Measurements from ENCODE around the gene TMPRSS11D.
A peak's percentile ranks its signal among the peaks of the same experiment; 100 is the strongest.

TMPRSS11D gene

GRCh38 chr4:67886281-67886680 lies 2.5 kb upstream of the TMPRSS11D start:
- DNase-seq (ENCODE audit: low spot score) = no peak

DNA sequence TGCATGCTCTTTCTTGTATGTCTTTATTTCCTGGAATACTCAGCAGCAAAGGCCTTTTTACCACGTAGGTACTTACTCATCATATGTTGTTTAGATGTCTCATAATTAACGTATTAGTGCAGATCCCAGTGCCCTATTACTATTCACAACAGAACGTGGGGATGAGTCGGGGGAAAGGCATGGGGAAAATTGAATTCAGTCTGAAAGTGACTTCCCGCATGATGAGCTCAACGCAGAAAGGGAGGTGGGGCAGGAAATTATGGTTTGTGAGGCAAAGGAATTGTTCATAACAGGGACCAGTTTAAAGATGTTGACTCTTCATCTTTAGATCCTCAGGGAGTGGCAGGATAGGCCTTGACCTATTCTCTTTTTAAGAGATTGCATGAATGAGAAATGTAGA lies 2.0 kb upstream of the TMPRSS11D start:
- DNase-seq (ENCODE audit: low spot score) = no peak

DNA sequence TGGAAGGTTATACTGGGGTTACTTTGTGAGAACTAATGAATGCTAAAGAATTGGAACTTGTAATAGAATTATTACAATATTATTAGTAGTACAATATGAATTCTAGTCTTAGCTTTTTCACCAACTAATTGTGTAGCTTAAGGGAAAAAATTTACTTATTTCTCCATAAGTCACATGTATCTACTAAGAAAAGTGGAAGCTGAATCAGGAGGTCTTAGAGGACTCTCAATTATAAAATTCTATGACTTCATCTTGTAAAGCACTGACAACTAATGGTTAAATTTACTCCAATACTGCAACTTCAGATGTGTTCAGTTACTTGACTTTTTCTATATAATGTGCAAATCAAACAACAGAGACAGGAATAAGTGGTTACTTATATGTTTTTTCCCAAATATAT lies 899 bp upstream of the TMPRSS11D start:
- no peak for DNase-seq (ENCODE audit: low spot score)

GRCh38 chr4:67883458-67883857 lies 344 bp downstream of the TMPRSS11D start:
- DNase-seq (ENCODE audit: low spot score) = no peak

- DNase-seq (ENCODE audit: low spot score) = no peak
These were observed 2.8 kb downstream of the TMPRSS11D start for GRCh38 chr4:67880866-67881610.

DNA sequence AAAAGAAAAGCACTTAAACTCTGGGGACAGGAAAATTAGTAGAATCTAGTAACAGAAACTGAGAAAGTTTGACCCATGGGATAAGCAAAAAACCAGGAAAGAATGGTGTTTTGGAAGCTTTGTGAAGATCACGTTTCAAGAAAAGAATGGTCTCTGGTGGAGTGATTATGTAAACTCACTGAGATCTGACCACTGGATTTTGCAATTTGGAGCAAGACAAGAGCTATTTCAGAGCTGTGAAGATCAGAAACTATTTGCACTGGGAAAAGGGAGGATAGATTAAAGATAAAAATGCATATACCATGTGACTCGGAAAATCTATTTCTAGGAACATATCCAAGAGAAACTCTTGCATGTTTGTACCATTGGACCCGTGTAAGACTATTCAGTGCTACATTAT lies 4.3 kb downstream of the TMPRSS11D start:
- no peak for DNase-seq (ENCODE audit: low spot score)

DNA sequence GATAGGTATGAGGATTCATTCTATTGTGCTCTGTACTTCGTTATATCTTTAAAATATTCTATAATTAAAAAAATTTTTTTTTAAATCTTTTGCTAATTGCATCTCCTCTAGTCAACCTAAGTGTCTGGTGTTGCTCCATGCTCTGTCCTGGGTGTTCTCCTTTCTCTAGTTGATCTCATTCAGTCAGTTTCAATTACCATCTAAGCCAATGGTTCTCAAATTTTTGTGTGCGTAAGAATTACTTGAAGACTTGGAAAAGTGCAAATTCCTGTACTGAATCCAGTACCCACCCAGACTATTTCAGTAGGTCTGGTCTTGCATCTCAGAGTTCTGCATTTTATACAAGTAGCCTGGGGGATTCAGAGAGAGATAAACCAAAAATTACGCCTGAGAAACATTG lies 6.7 kb downstream of the TMPRSS11D start:
- DNase-seq (ENCODE audit: low spot score) = no peak

- DNase-seq (ENCODE audit: low spot score) = no peak
These were observed 8.8 kb downstream of the TMPRSS11D start for GRCh38 chr4:67874986-67875385.

DNA sequence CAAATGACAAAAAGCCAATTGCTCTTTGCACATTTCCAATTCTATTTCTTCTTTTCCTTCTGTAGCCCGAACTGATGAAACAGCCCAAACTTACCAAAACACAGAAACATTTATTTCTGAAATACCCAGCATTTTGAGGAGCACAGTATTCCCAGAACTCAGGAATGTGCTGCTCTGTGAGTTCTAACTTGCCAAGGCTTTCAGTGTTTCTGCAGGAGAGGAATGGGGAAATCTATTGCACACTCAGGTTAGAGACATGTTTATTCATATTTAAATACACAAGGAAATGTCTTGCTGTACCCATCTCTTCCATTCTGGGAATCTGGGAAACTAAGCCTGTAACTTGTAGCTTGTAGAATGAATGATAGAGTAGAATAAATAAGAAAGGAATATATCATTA lies 10.7 kb downstream of the TMPRSS11D start:
- no peak for DNase-seq (ENCODE audit: low spot score)

DNA sequence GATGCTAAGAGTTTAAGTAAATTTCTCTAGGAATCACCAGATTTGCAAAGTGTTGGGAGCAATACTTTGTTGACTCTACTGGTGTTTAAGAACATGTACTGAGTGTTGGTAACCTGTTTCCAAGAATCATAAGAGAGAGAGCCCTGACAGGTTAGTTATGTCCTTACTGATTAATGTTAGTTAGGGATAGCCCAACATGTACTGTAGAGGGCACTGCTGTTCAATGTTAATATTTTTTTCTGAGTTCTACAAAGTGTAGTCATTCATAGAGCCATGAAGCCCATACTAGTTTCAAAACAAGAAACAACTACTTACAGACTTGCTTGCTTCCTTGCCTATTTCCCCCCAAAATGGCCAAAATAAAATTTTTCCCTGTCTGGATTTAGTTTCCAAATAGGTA lies 11.9 kb downstream of the TMPRSS11D start:
- peak; percentile 5 for DNase-seq (ENCODE audit: low spot score)

DNA sequence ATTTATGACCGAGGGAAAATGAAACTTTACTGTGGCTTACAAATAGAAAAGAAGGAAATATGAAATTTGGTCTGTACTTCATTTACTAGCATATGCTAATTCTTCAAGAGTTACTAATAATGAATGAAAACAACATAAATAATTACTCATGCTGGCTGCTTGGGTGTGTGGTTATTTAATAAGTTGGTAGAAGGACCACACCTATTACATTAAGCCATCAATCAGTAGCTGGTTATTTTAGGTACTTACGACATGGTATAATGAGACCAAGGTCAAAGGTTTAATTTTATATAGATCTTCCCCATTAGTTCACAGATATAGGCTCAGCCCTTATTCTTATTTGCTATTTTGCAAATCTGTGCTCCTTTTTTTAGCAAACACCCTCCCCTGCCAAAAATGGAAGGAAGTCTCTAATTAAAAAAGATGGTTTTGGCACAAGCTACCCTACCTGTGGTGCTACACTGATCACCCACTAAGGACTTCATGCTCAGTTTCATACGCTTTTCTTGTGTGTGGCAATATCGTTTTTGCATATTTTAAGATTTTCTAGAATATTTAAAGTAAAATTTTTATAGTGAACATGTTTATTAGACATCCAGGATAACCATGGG lies 14.1 kb downstream of the TMPRSS11D start:
- DNase-seq (ENCODE audit: low spot score) = no peak

DNA sequence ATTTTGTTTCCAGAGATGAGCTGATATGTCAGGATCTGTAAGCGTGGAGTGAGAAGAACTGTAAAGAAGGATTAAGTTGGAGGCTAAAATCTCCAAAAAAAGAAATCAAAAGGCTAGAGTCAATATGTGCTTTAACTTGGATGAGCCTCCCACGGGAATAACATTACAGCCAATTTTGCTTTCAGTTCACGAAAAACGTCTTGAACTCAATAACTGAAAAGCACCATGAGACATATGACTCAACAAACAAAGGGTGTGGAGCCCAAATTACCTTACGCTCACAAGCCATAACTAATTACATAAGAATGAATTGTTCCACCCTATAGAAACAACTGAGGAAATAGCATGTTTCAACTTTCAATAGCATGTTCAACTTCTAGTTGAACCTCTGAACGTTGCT lies 22.3 kb downstream of the TMPRSS11D start:
- DNase-seq (ENCODE audit: low spot score) = no peak

- DNase-seq (ENCODE audit: low spot score) = no peak
These were observed 30.5 kb downstream of the TMPRSS11D start for GRCh38 chr4:67853336-67853735.

- no peak for DNase-seq (ENCODE audit: low spot score)
These were observed 62.9 kb downstream of the TMPRSS11D start for GRCh38 chr4:67820903-67821302.

GRCh38 chr4:67810011-67810410 lies 73.8 kb downstream of the TMPRSS11D start:
- no peak for DNase-seq (ENCODE audit: low spot score)

DNA sequence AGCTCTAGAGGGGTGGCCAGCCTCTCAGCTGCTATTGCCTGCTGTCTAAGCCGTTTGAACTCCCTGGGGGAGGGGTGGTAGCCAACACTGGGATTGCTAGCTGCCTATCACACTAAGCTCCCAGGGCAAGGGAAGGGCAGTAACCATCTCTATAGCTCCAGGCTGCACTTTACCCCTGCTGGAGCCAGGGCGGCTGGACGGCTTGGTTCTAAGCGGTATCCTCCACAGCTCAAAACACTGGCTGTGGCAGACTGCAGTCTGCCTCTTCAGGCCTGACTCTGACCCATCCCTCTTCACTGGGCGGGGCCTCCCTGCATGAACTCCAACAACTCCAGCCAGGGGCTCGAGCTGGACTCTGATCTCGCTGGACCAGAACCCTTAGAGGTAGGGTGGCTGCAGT lies 74.3 kb downstream of the TMPRSS11D start:
- no peak for DNase-seq (ENCODE audit: low spot score)

DNA sequence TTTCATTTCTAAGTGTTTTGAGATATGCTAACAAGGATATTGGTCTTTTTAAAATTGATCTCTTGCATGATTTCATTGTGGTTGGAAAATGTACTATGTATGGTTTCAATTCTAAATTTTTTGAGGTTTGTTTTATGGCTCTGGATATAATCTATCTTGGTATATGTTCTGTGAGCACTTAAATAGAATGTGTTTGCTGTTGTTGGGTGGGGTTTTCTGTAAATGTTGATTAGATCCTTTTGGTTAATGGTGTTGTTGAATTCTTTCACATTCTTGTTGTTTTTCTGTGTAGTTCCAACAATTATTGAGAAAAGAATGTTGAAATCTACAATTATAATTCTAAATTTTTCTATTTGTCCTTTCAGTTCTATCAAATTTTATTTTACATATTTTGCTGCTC lies 87.0 kb downstream of the TMPRSS11D start:
- no peak for DNase-seq (ENCODE audit: low spot score)

DNA sequence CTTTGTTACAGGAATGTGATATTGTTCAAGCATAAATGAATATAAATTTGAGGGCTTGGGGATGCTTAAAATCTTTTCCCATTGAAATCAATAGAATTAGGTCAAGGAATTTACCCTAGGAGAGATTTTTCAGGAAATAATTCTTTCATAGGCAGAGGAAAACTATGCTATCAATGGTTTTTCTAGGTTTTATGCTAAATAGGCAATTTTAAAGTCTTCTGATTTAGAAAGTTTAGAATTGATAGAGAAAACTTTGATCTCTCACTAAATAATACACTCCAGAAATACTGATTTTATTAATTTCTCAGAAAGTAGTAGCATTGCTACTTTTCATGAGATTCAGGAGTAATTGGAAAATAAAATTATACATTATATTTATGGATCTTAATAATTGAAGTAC lies 93.1 kb downstream of the TMPRSS11D start:
- no peak for DNase-seq (ENCODE audit: low spot score)

GRCh38 chr4:67787311-67787710 lies 96.5 kb downstream of the TMPRSS11D start:
- DNase-seq (ENCODE audit: low spot score) = no peak

DNA sequence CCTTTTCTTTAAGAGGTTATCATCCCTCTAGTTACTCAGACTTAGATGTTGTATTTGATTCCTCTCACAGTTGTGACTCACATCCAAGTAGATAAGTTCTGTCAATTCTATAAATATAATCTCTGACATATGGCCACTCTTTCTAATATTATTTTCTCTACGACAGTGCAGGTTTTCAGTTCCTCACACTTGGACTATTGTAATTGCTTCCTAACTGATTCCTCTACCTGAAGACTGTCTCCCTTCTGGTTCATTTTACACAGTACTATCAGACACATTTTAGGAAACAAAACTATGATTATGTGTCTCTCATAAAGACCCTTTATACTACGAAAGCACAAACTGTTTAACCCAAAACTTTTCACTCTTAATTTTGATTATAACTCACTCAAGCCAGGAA lies 98.3 kb downstream of the TMPRSS11D start:
- DNase-seq (ENCODE audit: low spot score) = no peak

DNA sequence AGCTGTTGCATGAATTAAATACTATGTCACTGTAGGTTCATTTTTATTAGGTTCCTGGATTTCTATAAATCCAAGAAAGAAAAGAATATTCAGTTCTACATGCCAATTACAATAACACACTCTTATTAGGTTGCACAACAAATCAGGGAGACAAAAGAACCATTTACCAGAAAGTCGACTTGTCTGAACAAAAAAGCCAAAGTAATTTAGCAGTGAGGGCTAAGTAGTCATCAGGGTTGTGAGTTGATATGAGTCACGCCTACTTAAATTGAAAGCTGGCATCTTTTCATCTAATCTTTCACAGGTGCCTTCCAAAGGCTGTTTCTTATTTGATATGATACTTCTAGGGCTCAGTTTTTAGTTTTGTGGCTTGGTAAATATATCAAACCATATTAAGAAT lies 104.2 kb downstream of the TMPRSS11D start:
- DNase-seq (ENCODE audit: low spot score) = no peak

DNA sequence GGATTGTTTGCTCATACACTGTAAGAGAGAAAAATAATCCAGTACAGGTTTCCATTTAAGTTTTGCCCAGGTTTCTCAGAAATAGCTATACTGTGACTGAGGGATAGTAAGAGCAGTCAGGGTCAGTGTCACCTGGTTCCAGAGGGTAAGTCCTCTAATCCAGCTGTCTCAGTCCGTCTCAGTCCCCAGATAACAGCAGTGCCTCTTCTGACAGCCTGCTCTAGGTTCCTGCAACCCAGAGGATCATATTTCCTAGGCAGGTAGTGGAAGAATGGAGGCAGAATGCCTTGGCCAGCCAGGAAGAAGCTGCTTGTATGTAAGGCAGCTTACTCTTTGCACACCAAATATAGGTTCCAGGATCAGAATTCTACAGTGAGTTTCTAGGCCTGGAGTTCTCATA lies 107.1 kb downstream of the TMPRSS11D start:
- DNase-seq (ENCODE audit: low spot score) = no peak
